K562 (cell line): ENCODE measurements around the gene BNIPL.

ENCODE experiments used
- CHD2 ChIP-seq: IDR thresholded peaks from 2 replicates; pipeline ENCODE4 v1.6.1; 2011; ENCODE audit warnings: low read depth, low read length
- MAFF ChIP-seq: IDR thresholded peaks from 2 replicates; pipeline ENCODE4 v1.6.1; 2012; ENCODE audit warnings: low read length, improper control_type of control experiment
- MAFK ChIP-seq: IDR thresholded peaks from 2 replicates; pipeline ENCODE4 v1.6.1; 2011; ENCODE audit warnings: low read length, improper control_type of control experiment
- RNF2 ChIP-seq: sonication (generic); IDR thresholded peaks from 2 replicates; pipeline ENCODE4 v1.6.1; 2016
- SAP30 ChIP-seq: fragments of 200-600 bp; sonication (generic); IDR thresholded peaks from 2 replicates; pipeline ENCODE4 v1.6.1; 2012; ENCODE audit warnings: borderline replicate concordance, low read depth, mild to moderate bottlenecking, moderate library complexity, low read length, control low read depth, inconsistent platforms; ENCODE audit not compliant: insufficient read depth, poor library complexity, severe bottlenecking
- SIN3A ChIP-seq, 2 experiments: fragments of 150-350 bp in 1 of 2; IDR thresholded peaks; 2 replicates each; pipeline ENCODE4 v1.6.1; 2011 to 2016; ENCODE audit warnings: borderline replicate concordance in 2 of 2, low read depth in 2 of 2, low read length in 2 of 2, mild to moderate bottlenecking in 2 of 2, moderate library complexity in 2 of 2; ENCODE audit not compliant: control insufficient read depth in 1 of 2
- ZNF707 ChIP-seq: fragments of 250-450 bp; sonication (Bioruptor Pico); conservative IDR thresholded peaks from 2 replicates; pipeline ENCODE4 v1.8.0; 2022; ENCODE audit warnings: inconsistent platforms, mild to moderate bottlenecking, moderate library complexity

DNA sequence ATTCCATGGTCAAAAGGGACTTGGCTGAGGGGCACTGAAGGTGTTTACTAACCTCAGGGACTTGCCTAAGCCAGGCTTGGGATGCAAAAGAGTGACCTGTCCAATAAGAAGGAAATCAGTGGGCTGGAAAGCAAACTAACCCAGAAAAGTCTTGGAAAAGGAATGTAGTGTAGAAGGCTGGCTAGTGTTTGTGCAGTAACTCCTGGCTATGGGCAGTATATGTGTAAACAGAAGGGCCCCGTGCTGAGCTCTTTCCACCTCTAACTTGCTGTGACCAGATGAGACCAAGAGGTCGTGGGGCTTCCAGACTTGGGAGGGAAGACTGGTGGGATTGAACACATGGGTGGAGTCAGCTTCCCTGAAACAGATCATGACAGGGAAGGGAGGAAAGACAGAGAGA lies 33.8 kb upstream of the BNIPL start:
- no peak for TF ChIP-seq SAP30
- TF ChIP-seq CHD2: no peak
- no peak for TF ChIP-seq MAFK
- TF ChIP-seq MAFF: no peak
- no peak for TF ChIP-seq ZNF707
- no peak for TF ChIP-seq RNF2
- no peak for TF ChIP-seq SIN3A (IDR thresholded peaks at IDR 0.05; ENCODE audit: borderline replicate concordance in 2 of 2, control insufficient read depth in 1 of 2, low read depth in 2 of 2, low read length in 2 of 2)
